Breast epithelium (tissue), 3 donors: Measurements from ENCODE around the gene MED28.

Experiments used
- POLR2A ChIP-seq: fragments of 450-650 bp; IDR thresholded peaks from one replicate; pipeline ENCODE4 v1.6.1; 2016; ENCODE audit warnings: antibody characterized with exemption, mild to moderate bottlenecking, moderate library complexity
- TF ChIP-seq, protein P1 (sequence below), 3 donors: fragments of 450-650 bp; IDR thresholded peaks; one replicate each; pipeline ENCODE4 v1.5.1; 2016 to 2017; ENCODE audit warnings: antibody characterized with exemption in 3 of 3, mild to moderate bottlenecking in 3 of 3, moderate library complexity in 3 of 3

DNA sequence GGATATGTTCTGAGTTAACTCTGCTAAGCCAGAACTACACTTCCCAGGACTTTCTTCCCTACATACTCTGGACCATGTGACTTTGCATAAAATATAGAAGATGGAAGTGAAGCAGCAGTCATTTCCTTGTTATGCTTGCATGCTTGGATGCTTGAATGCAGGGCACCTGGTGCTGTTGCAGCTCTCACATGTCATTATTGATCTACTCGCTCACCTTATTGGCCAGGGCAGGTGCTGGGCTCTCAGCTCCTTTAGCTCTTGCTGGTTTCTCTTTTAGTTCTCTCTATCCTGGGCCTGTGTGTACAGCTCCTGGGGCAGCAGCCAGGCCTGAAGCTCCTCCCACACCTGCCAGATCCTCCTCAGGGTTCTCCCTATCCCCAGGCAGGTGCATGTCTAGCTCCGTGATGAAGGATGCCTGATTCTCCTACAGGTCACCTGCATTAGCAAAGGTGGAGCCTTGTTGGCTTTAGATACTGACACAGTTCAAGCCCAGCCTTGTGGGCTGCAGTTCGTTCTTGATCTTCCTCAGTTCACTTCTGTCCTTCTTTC lies 53.3 kb downstream of the MED28 start:
- TF ChIP-seq, protein P1, sequence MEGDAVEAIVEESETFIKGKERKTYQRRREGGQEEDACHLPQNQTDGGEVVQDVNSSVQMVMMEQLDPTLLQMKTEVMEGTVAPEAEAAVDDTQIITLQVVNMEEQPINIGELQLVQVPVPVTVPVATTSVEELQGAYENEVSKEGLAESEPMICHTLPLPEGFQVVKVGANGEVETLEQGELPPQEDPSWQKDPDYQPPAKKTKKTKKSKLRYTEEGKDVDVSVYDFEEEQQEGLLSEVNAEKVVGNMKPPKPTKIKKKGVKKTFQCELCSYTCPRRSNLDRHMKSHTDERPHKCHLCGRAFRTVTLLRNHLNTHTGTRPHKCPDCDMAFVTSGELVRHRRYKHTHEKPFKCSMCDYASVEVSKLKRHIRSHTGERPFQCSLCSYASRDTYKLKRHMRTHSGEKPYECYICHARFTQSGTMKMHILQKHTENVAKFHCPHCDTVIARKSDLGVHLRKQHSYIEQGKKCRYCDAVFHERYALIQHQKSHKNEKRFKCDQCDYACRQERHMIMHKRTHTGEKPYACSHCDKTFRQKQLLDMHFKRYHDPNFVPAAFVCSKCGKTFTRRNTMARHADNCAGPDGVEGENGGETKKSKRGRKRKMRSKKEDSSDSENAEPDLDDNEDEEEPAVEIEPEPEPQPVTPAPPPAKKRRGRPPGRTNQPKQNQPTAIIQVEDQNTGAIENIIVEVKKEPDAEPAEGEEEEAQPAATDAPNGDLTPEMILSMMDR (IDR thresholded peaks at IDR 0.05), result no peak
- no peak for TF ChIP-seq POLR2A
